Measurements from ENCODE around the gene CHST12. TPM values are rescaled to one million over a fixed set of nuclear protein-coding genes. Genes with fewer than 3 reads are reported as not detected.
"Not testable (repeated sequence)": the region's sequence is repeated elsewhere in the genome, so short reads cannot be mapped to it uniquely, and the experiment has no call there.

The CHST12 gene
- total RNA-seq, 1 experiment from 2014 or later, result 19.3 TPM

DNA sequence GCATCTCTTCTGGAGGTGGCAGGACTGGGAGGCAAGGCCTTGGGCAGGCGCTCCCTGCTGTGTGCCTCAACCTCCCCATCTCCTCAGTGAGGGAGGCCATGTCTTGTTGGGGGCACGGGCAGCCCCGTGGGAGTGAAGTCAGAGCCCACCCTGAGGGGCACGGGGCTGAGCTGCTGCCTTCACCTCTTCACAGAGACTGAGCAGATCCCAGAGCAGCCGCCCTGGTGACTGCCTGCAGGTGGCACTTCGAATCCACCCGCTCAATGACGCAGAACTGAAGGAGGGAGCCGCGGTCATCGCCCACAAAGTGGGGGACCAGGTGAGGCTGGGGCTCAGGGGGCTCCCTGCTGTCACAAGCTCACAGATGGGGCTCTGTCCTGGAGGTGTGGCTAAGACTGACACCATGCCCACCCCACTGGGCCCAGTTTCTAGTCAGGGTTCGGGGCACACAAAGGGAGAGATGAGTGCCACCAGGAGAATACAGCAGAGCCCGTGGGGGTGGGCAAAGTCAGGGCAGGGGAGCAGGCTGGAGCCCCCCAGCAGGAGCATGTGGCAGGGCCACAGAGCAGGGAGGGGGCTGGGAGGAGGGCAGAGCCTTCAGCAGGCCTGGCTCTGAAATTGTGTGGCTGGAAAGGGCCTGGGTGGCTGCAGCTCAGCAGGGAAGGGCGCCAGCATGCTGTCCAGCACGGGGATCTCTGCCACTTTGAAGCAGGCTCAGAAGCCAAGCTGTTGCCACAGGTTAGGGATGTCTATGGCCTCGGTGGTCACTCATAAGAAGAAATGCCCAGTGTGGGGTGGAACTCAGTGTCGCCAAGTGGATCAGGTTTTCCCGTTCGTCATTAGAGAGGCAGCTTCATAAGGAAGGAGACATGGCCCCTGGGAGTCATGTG is 18.8 kb upstream of the CHST12 start:
- Histone ChIP-seq H2BK20ac (ENCODE audit: low read depth, low read length, poor library complexity, severe bottlenecking) (no peak overlapping the region), H4K20me1 (ENCODE audit: control insufficient read depth, insufficient read depth, insufficient read length) (no peaks in the 10 kb centered on the region), H3K27ac (ENCODE audit: insufficient read length, low read depth, low read length) (no peak overlapping the region), H3K18ac (ENCODE audit: insufficient read length, low read depth, low read length) (no peak overlapping the region), H3K79me2 (ENCODE audit: insufficient read depth, low read length) (no peaks in the 10 kb centered on the region), H3K4me1 (ENCODE audit: insufficient read depth, low read length) (no peaks in the 10 kb centered on the region), H2BK5ac (ENCODE audit: insufficient read length, low read length) (no peak overlapping the region), H3K23ac (ENCODE audit: insufficient read length, low read depth, low read length) (no peak overlapping the region), H3K9me3 (ENCODE audit: control insufficient read depth, low read depth, low read length) (no peaks in the 10 kb centered on the region), H3K56ac (ENCODE audit: insufficient read length, low read depth, low read length) (no peak overlapping the region), H3K79me1 (ENCODE audit: insufficient read depth, low read depth, low read length, poor library complexity, severe bottlenecking) (no peaks in the 10 kb centered on the region), H3K27me3 (ENCODE audit: insufficient read depth, low read length) (no peaks in the 10 kb centered on the region), H2AK5ac (ENCODE audit: insufficient read length, low read length) (no peak overlapping the region), H3K9ac (ENCODE audit: extremely low read depth, insufficient read length, low read length) (no peak overlapping the region), H4K5ac (ENCODE audit: insufficient read length, low read depth, low read length) (no peak overlapping the region), H4K91ac (ENCODE audit: insufficient read length, low read depth, low read length) (no peak overlapping the region), H2AFZ (ENCODE audit: low read length) (no peak overlapping the region), H3K14ac (ENCODE audit: insufficient read depth, low read length) (no peak overlapping the region), H2BK120ac (ENCODE audit: low read depth, low read length, poor library complexity, severe bottlenecking) (no peak overlapping the region), H3K4ac (ENCODE audit: low read depth, low read length) (no peak overlapping the region), H4K8ac (replicated peaks; ENCODE audit: insufficient read length, low read depth, low read length) (no peak overlapping the region), H3K4me2 (ENCODE audit: insufficient read depth, insufficient read length, low read length) (no peak overlapping the region), H3T11ph (ENCODE audit: low read length) (no peak overlapping the region), H2BK15ac (ENCODE audit: low read depth, low read length) (no peak overlapping the region), H3K23me2 (ENCODE audit: insufficient read length, low read depth, low read length, poor library complexity, severe bottlenecking) (no peaks in the 10 kb centered on the region), H2BK12ac (ENCODE audit: insufficient read length, low read depth, low read length) (no peak overlapping the region)
- peaks cover 11 to 15% of the 10 kb centered on the region in 2 experiments for H3K4me1 Mint-ChIP-seq
- no peaks in the 10 kb centered on the region for H3K27me3 Mint-ChIP-seq (ENCODE audit: low read depth)
- no CpG with 5 or more reads among the region's 19 CpGs for WGBS (ENCODE audit: extremely low coverage, insufficient read length, low lambda C conversion rate)
- H3K36me3 Mint-ChIP-seq (ENCODE audit: insufficient read depth in 1 of 3, low read depth in 3 of 3), result peaks cover 18 to 33% (median 24%) of the 10 kb centered on the region in 3 experiments; a peak in 6 of 7 replicates
- TF ChIP-seq, protein P1, sequence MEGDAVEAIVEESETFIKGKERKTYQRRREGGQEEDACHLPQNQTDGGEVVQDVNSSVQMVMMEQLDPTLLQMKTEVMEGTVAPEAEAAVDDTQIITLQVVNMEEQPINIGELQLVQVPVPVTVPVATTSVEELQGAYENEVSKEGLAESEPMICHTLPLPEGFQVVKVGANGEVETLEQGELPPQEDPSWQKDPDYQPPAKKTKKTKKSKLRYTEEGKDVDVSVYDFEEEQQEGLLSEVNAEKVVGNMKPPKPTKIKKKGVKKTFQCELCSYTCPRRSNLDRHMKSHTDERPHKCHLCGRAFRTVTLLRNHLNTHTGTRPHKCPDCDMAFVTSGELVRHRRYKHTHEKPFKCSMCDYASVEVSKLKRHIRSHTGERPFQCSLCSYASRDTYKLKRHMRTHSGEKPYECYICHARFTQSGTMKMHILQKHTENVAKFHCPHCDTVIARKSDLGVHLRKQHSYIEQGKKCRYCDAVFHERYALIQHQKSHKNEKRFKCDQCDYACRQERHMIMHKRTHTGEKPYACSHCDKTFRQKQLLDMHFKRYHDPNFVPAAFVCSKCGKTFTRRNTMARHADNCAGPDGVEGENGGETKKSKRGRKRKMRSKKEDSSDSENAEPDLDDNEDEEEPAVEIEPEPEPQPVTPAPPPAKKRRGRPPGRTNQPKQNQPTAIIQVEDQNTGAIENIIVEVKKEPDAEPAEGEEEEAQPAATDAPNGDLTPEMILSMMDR (conservative IDR thresholded peaks at IDR 0.05), result peak; percentile 37; the same call in 2 of the 3 replicates
- H3K9me3 Mint-ChIP-seq, result no peaks in the 10 kb centered on the region
- H3K27ac Mint-ChIP-seq, result peak overlapping the region in 2 of 3 experiments; percentile 39 to 85; a peak in 3 of 7 replicates
- H3K4me3 Mint-ChIP-seq, result no peak overlapping the region
- DNase-seq, result no peak

GRCh38 chr7:2386122-2386521 is 17.3 kb upstream of the CHST12 start:
- not testable (repeated sequence) for H2AFZ ChIP-seq (ENCODE audit: low read length); H3K9me3 Mint-ChIP-seq; H3K14ac ChIP-seq (ENCODE audit: insufficient read depth, low read length); H3K4me2 ChIP-seq (ENCODE audit: insufficient read depth, insufficient read length, low read length); H3K27ac ChIP-seq (ENCODE audit: insufficient read length, low read depth, low read length); H4K91ac ChIP-seq (ENCODE audit: insufficient read length, low read depth, low read length); H3K18ac ChIP-seq (ENCODE audit: insufficient read length, low read depth, low read length); H2BK15ac ChIP-seq (ENCODE audit: low read depth, low read length); H4K20me1 ChIP-seq (ENCODE audit: control insufficient read depth, insufficient read depth, insufficient read length); H3K27me3 ChIP-seq (ENCODE audit: insufficient read depth, low read length); H3K56ac ChIP-seq (ENCODE audit: insufficient read length, low read depth, low read length); H3T11ph ChIP-seq (ENCODE audit: low read length); DNase-seq; H3K27me3 Mint-ChIP-seq (ENCODE audit: low read depth); H3K9ac ChIP-seq (ENCODE audit: extremely low read depth, insufficient read length, low read length); H3K4me3 Mint-ChIP-seq; H4K5ac ChIP-seq (ENCODE audit: insufficient read length, low read depth, low read length); H2BK5ac ChIP-seq (ENCODE audit: insufficient read length, low read length); H2BK20ac ChIP-seq (ENCODE audit: low read depth, low read length, poor library complexity, severe bottlenecking); H3K79me2 ChIP-seq (ENCODE audit: insufficient read depth, low read length); H3K9me3 ChIP-seq (ENCODE audit: control insufficient read depth, low read depth, low read length); H3K79me1 ChIP-seq (ENCODE audit: insufficient read depth, low read depth, low read length, poor library complexity, severe bottlenecking); H2AK5ac ChIP-seq (ENCODE audit: insufficient read length, low read length); H3K23ac ChIP-seq (ENCODE audit: insufficient read length, low read depth, low read length); H2BK120ac ChIP-seq (ENCODE audit: low read depth, low read length, poor library complexity, severe bottlenecking); H4K8ac ChIP-seq (replicated peaks; ENCODE audit: insufficient read length, low read depth, low read length); H2BK12ac ChIP-seq (ENCODE audit: insufficient read length, low read depth, low read length); H3K4me1 ChIP-seq (ENCODE audit: insufficient read depth, low read length); H3K23me2 ChIP-seq (ENCODE audit: insufficient read length, low read depth, low read length, poor library complexity, severe bottlenecking); H3K4ac ChIP-seq (ENCODE audit: low read depth, low read length)
- Mint-ChIP-seq H3K36me3 (ENCODE audit: insufficient read depth in 1 of 3, low read depth in 3 of 3) (peaks cover 5 to 17% (median 9%) of the 10 kb centered on the region in 3 experiments; a peak in 6 of 7 replicates), H3K27ac (peak overlapping the region in 1 of 3 experiments; percentile 60; a peak in 1 of 7 replicates), H3K4me1 (peaks cover 22 to 26% of the 10 kb centered on the region in 2 experiments)
- WGBS (ENCODE audit: extremely low coverage, insufficient read length, low lambda C conversion rate), result no CpG with 5 or more reads among the region's 9 CpGs

All from H9 (cell line).